Astrocyte (in vitro differentiated cells and primary cell): Measurements from ENCODE around the gene IMMP2L. TPM values are rescaled to one million over a fixed set of nuclear protein-coding genes. Genes with fewer than 3 reads are reported as not detected.

Experiments used
- DNase-seq: peaks from one replicate; pipeline ENCODE4 v3.0.0-alpha.2; 2010; ENCODE audit warnings: low read depth
- FAIRE-seq: peaks from 2 replicates; lab custom pipeline; 2011; peaks lifted over from hg19 to GRCh38; lab: Jason Lieb, UNC
- H2AFZ ChIP-seq: 2 replicates; pipeline ENCODE4 v1.6.0; 2012; ENCODE audit warnings: low read depth, low read length, inconsistent platforms
- H3K27ac ChIP-seq: 2 replicates; pipeline ENCODE4 v1.5.1; 2011; ENCODE audit warnings: low read depth, low read length, inconsistent platforms
- H3K27me3 ChIP-seq: 2 replicates; pipeline ENCODE4 v1.6.0; 2011; ENCODE audit warnings: low read length, inconsistent platforms; ENCODE audit not compliant: insufficient read depth
- H3K36me3 ChIP-seq: 2 replicates; pipeline ENCODE4 v1.5.1; 2011; ENCODE audit warnings: low read length, inconsistent platforms; ENCODE audit not compliant: insufficient read depth
- H3K4me1 ChIP-seq: 2 replicates; pipeline ENCODE4 v1.5.1; 2011; ENCODE audit warnings: low read length, inconsistent platforms; ENCODE audit not compliant: insufficient read depth
- H3K4me2 ChIP-seq: 2 replicates; pipeline ENCODE4 v1.6.0; 2012; ENCODE audit warnings: low read length, inconsistent platforms
- H3K4me3 ChIP-seq: 2 replicates; pipeline ENCODE4 v1.5.1; 2011; ENCODE audit warnings: low read depth, mild to moderate bottlenecking, low read length, inconsistent platforms; ENCODE audit not compliant: insufficient read depth
- H3K79me2 ChIP-seq: 2 replicates; pipeline ENCODE4 v1.6.0; 2012; ENCODE audit warnings: mild to moderate bottlenecking, low read length, inconsistent platforms; ENCODE audit not compliant: insufficient read depth
- H3K9ac ChIP-seq: 2 replicates; pipeline ENCODE4 v1.6.0; 2012; ENCODE audit warnings: mild to moderate bottlenecking, low read length, inconsistent platforms
- H3K9me3 ChIP-seq: 2 replicates; pipeline ENCODE4 v1.5.1; 2012; ENCODE audit warnings: low read depth, mild to moderate bottlenecking, low read length, inconsistent platforms; ENCODE audit not compliant: insufficient read depth
- H4K20me1 ChIP-seq: 2 replicates; pipeline ENCODE4 v1.6.0; 2012; ENCODE audit warnings: low read length, inconsistent platforms; ENCODE audit not compliant: insufficient read depth
- H3K27ac Mint-ChIP-seq: one replicate; pipeline ENCODE4 v1.8.0; 2021; ENCODE audit warnings: mild to moderate bottlenecking, mixed read lengths; ENCODE audit not compliant: unreplicated experiment
- H3K27me3 Mint-ChIP-seq: one replicate; pipeline ENCODE4 v1.8.0; 2021; ENCODE audit warnings: low read depth, mixed read lengths; ENCODE audit not compliant: unreplicated experiment
- H3K36me3 Mint-ChIP-seq: one replicate; pipeline ENCODE4 v1.8.0; 2021; ENCODE audit warnings: low read depth, mixed read lengths; ENCODE audit not compliant: unreplicated experiment
- H3K4me1 Mint-ChIP-seq: one replicate; pipeline ENCODE4 v1.8.0; 2021; ENCODE audit warnings: low read depth, mixed read lengths; ENCODE audit not compliant: unreplicated experiment
- H3K4me3 Mint-ChIP-seq: one replicate; pipeline ENCODE4 v1.8.0; 2021; ENCODE audit warnings: mild to moderate bottlenecking, moderate library complexity, mixed read lengths; ENCODE audit not compliant: unreplicated experiment
- H3K9me3 Mint-ChIP-seq: one replicate; pipeline ENCODE4 v1.8.0; 2021; ENCODE audit warnings: mild to moderate bottlenecking, mixed read lengths; ENCODE audit not compliant: unreplicated experiment
- EZH2 ChIP-seq: IDR thresholded peaks from 2 replicates; pipeline ENCODE4 v1.6.1; 2012; ENCODE audit warnings: mild to moderate bottlenecking, low read length, inconsistent platforms; ENCODE audit not compliant: insufficient read depth
- total RNA-seq: library from RNA; stranded (reverse); gene quantifications from 2 replicates; pipeline ENCODE4 v1.2.1, GENCODE V29; 2021
- TF ChIP-seq, protein P1 (sequence below): IDR thresholded peaks from 2 replicates; pipeline ENCODE4 v1.5.1; 2011; ENCODE audit warnings: low read depth, mild to moderate bottlenecking, inconsistent platforms, low read length, moderate library complexity; ENCODE audit not compliant: insufficient read depth

IMMP2L gene
- total RNA-seq, 1 donor from 2014 or later: 13.8 TPM

DNA sequence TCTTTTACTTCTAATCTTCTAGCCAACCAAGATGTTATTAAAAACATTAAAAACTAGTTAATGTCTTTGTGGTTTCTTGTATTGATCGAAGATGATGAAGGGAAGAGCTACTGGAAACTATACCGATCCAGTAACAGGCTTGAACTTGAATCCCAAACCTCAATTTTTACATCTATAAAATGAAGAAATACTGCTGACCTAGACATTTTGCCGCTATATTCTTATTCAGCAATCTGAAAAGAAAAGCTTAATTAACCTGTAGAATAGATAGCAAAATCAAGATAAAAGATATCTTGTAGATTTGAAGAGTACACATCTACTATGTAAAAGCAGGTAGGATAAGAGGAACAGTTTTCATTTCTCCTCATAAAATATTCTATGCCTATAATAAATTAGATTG, 797.4 kb downstream of the IMMP2L start:
- H3K4me3 Mint-ChIP-seq: no peak overlapping the region
- Histone ChIP-seq H3K36me3 (no peaks in the 10 kb centered on the region), H3K27me3 (no peaks in the 10 kb centered on the region), H3K9ac (no peak overlapping the region), H3K79me2 (no peaks in the 10 kb centered on the region), H3K27ac (no peak overlapping the region), H3K4me2 (no peak overlapping the region), H2AFZ (no peak overlapping the region), H3K9me3 (no peaks in the 10 kb centered on the region), H3K4me3 (no peak overlapping the region), H4K20me1 (no peaks in the 10 kb centered on the region), H3K4me1 (no peaks in the 10 kb centered on the region)
- H3K36me3 Mint-ChIP-seq: no peaks in the 10 kb centered on the region
- H3K4me1 Mint-ChIP-seq: no peaks in the 10 kb centered on the region
- TF ChIP-seq, protein P1, sequence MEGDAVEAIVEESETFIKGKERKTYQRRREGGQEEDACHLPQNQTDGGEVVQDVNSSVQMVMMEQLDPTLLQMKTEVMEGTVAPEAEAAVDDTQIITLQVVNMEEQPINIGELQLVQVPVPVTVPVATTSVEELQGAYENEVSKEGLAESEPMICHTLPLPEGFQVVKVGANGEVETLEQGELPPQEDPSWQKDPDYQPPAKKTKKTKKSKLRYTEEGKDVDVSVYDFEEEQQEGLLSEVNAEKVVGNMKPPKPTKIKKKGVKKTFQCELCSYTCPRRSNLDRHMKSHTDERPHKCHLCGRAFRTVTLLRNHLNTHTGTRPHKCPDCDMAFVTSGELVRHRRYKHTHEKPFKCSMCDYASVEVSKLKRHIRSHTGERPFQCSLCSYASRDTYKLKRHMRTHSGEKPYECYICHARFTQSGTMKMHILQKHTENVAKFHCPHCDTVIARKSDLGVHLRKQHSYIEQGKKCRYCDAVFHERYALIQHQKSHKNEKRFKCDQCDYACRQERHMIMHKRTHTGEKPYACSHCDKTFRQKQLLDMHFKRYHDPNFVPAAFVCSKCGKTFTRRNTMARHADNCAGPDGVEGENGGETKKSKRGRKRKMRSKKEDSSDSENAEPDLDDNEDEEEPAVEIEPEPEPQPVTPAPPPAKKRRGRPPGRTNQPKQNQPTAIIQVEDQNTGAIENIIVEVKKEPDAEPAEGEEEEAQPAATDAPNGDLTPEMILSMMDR: no peak
- TF ChIP-seq EZH2: no peak
- no peaks in the 10 kb centered on the region for H3K9me3 Mint-ChIP-seq
- DNase-seq (no peak), FAIRE-seq (no peak)
- no peak overlapping the region for H3K27ac Mint-ChIP-seq
- no peaks in the 10 kb centered on the region for H3K27me3 Mint-ChIP-seq

DNA sequence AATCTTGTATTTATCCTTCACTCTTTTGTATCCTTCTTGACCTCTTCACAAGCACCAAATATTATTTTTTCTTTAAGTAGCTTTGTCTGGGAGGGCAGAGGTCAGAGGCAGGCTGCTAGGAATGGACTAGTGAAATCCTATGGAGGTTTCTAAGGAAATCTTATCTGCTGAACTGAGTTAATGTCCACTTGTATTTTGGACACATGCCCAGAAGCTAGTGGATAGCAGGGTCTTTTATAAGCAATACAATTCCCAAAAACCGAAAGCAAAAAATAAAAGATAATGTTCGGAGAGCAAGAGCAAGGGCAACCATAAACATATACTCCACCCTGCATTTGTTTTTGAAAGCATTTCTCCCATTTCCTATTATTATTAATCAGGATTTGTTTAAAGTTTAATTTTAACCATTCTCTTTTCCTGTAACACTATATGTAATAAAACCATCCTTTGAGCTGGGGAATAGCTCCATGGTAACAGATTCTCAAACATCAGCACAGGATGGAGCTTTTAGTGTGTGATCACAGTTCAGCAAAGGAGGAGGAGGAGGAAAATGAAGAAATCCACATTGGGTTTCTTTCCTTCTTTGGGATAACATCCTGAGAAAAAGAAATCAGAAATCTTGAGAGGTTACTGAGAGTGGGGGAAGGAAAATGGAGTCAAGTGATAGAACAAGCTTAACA, 799.6 kb downstream of the IMMP2L start:
- H3K27ac Mint-ChIP-seq: no peak overlapping the region

More for the DNA sequence above, 799.6 kb downstream of the IMMP2L start:
- no peaks in the 10 kb centered on the region for H4K20me1 ChIP-seq
- H3K9me3 Mint-ChIP-seq: no peaks in the 10 kb centered on the region
- H3K4me3 ChIP-seq: no peak overlapping the region
- DNase-seq (no peak), FAIRE-seq (no peak)
- H3K4me1 Mint-ChIP-seq: peaks cover 4% of the 10 kb centered on the region
- no peaks in the 10 kb centered on the region for H3K27me3 ChIP-seq
- no peak overlapping the region for H2AFZ ChIP-seq
- H3K79me2 ChIP-seq: no peaks in the 10 kb centered on the region
- no peaks in the 10 kb centered on the region for H3K36me3 ChIP-seq
- H3K9me3 ChIP-seq: no peaks in the 10 kb centered on the region
- no peaks in the 10 kb centered on the region for H3K4me1 ChIP-seq
- no peak for TF ChIP-seq EZH2
- TF ChIP-seq, protein P1: no peak
- H3K27ac ChIP-seq: no peak overlapping the region
- no peak overlapping the region for H3K9ac ChIP-seq
- no peak overlapping the region for H3K4me2 ChIP-seq
- no peaks in the 10 kb centered on the region for H3K36me3 Mint-ChIP-seq
- H3K4me3 Mint-ChIP-seq: no peak overlapping the region
- no peaks in the 10 kb centered on the region for H3K27me3 Mint-ChIP-seq
